SK-MEL-5 (cell line): ENCODE data around the gene POFUT1. TPM values are rescaled to one million over a fixed set of nuclear protein-coding genes. Genes with fewer than 3 reads are reported as not detected.

Experiments
- DNase-seq: peaks from one replicate; pipeline ENCODE4 v3.0.0-alpha.2; 2016; ENCODE audit warnings: low read depth, low spot score
- in situ Hi-C: cut with HindIII; loops from 2 replicates; pipeline ENCODE4 v1.10.0; 2016; ENCODE audit warnings: low sequenced_read_pairs, high pct_unique_total_duplicates, low pct_unique_long_range_greater_than_20kb
- total RNA-seq: library from RNA; depleted of rRNA; stranded (reverse); fragments of >200 nt; shearing (Covaris generic); gene quantifications from 2 replicates; pipeline ENCODE4 v1.2.3, GENCODE V29; 2014; rRNA removed

Gene POFUT1
- total RNA-seq, 1 experiment from 2014 or later, result 56.1 TPM

- in situ Hi-C loops, result no loop called here
- DNase-seq, result no peak
Measured at GRCh38 chr20:32285082-32285620, 77.5 kb downstream of the POFUT1 start.

- in situ Hi-C loops, result no loop called here
- no peak for DNase-seq
Measured at GRCh38 chr20:32285621-32286371, 78.1 kb downstream of the POFUT1 start.

- no peak for DNase-seq
- in situ Hi-C loops, result no loop called here
Measured at GRCh38 chr20:32287231-32287638, 79.6 kb downstream of the POFUT1 start.

Other genes starting within 250 kb of the POFUT1 start
- gene XKR7, start 239.7 kb upstream of the POFUT1 start, total RNA-seq, result 0.03 and 0.11 TPM in 2 replicates
- gene CCM2L, start 197.4 kb upstream of the POFUT1 start, total RNA-seq, result 0.08 and 0.16 TPM in 2 replicates
- not detected in 2 replicates for gene HCK, start 155.6 kb upstream of the POFUT1 start, total RNA-seq
- gene TM9SF4, start 98.2 kb upstream of the POFUT1 start, total RNA-seq, result 30.9 and 33.9 TPM in 2 replicates
- gene PLAGL2, start 137 bp upstream of the POFUT1 start, total RNA-seq, result 3.6 and 4.1 TPM in 2 replicates
- 22.1 and 26.5 TPM in 2 replicates for gene KIF3B, start 69.8 kb downstream of the POFUT1 start, total RNA-seq
- 22.6 and 29.1 TPM in 2 replicates for gene ASXL1, start 150.5 kb downstream of the POFUT1 start, total RNA-seq